GM18519 (cell line): ENCODE measurements around the gene TUBGCP2.

Experiments
- ATAC-seq: cut with Tn5 transposase; IDR thresholded peaks from one replicate; pipeline ENCODE4 v1.9.1; 2021; ENCODE audit warnings: mild to moderate bottlenecking, moderate library complexity; ENCODE audit not compliant: unreplicated experiment, low FRiP score

Gene TUBGCP2

GRCh38 chr10:133308421-133309099 lies at the start of gene TUBGCP2, which contains the start of gene ZNF511:
Gene TUBGCP2, minus strand, starts transcription at chr10:133308872. Its CDS starts 5,931 bp downstream, at chr10:133302941.
Gene ZNF511, plus strand, starts transcription at chr10:133308914. Its CDS starts 30 bp downstream, at chr10:133308944.
- ATAC-seq, result peak; percentile 61

GRCh38 chr10:133357285-133358161 lies 48.9 kb upstream of the TUBGCP2 start, which contains the start of gene FUOM:
Gene FUOM, minus strand, starts transcription at chr10:133358019. Its CDS starts 12 bp downstream, at chr10:133358007.
- peak; percentile 59 for ATAC-seq

GRCh38 chr10:133356549-133357284 lies 48.0 kb upstream of the TUBGCP2 start:
- ATAC-seq, result no peak

GRCh38 chr10:133355991-133356390 lies 47.3 kb upstream of the TUBGCP2 start:
- ATAC-seq, result no peak

- no peak for ATAC-seq
Measured at GRCh38 chr10:133355266-133355665, 46.6 kb upstream of the TUBGCP2 start.

GRCh38 chr10:133354672-133355240 lies 46.1 kb upstream of the TUBGCP2 start:
- ATAC-seq, result no peak

- ATAC-seq, result no peak
Measured at GRCh38 chr10:133353988-133354605, 45.4 kb upstream of the TUBGCP2 start.

- no peak for ATAC-seq
Measured at GRCh38 chr10:133353202-133353959, 44.7 kb upstream of the TUBGCP2 start.

- ATAC-seq, result no peak
Measured at GRCh38 chr10:133351408-133352318, 43.0 kb upstream of the TUBGCP2 start.

- no peak for ATAC-seq
Measured at GRCh38 chr10:133350950-133351329, 42.3 kb upstream of the TUBGCP2 start.

GRCh38 chr10:133350283-133350949 lies 41.7 kb upstream of the TUBGCP2 start:
- ATAC-seq, result no peak

GRCh38 chr10:133349577-133350011 lies 40.9 kb upstream of the TUBGCP2 start:
- no peak for ATAC-seq

GRCh38 chr10:133349160-133349568 lies 40.5 kb upstream of the TUBGCP2 start:
- no peak for ATAC-seq

GRCh38 chr10:133347710-133348517 lies 39.2 kb upstream of the TUBGCP2 start:
- ATAC-seq, result no peak

GRCh38 chr10:133346413-133346812 lies 37.7 kb upstream of the TUBGCP2 start:
- ATAC-seq, result no peak

GRCh38 chr10:133344236-133344635 lies 35.6 kb upstream of the TUBGCP2 start:
- ATAC-seq, result no peak

- ATAC-seq, result no peak
Measured at GRCh38 chr10:133343558-133343957, 34.9 kb upstream of the TUBGCP2 start.
